Measurements from ENCODE around the gene TTC23L. TPM values are rescaled to one million over a fixed set of nuclear protein-coding genes. Genes with fewer than 3 reads are reported as not detected.

TTC23L gene
- total RNA-seq, 1 donor from 2014 or later, result not detected

DNA sequence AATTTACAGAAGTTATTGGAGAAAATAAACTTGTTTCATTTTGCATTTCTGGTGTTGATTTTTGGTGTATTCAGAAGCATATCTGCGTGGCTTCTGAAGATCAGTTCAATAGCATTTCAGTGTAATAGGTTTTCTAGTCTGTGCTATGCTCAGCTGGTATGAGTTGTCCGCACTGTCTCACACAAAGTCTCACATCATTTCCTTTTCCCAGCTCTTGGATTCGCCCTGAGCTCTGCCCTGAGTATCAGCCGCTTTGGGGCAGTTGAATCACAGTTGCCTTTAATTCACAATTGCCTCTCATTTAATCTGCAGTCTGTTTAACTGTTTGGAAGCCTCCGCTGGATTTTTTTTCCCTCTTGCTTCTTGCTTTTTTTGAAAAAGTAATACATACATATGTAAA lies 6.4 kb upstream of the TTC23L start:
- intact Hi-C loops (cut with micrococcal nuclease), result no loop called here

DNA sequence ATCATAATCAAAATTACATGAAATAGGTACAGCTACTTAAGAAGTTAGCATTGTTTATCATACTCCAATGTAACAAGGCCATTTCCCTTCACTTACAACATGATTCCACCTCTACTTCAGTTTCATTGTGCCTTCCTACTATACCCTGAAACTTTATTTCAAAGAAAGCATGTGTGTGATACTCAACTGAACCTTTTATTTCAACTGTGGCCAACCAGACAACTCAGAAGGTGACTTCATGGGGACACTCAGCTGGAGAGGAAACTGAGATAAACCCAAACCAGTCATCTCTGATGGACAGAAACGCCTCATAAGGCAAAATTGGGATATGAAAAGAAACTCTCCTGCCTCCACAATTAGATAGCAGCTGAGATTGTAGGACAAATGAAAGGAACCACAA lies 5.9 kb upstream of the TTC23L start:
- intact Hi-C loops (cut with micrococcal nuclease), result no loop called here

DNA sequence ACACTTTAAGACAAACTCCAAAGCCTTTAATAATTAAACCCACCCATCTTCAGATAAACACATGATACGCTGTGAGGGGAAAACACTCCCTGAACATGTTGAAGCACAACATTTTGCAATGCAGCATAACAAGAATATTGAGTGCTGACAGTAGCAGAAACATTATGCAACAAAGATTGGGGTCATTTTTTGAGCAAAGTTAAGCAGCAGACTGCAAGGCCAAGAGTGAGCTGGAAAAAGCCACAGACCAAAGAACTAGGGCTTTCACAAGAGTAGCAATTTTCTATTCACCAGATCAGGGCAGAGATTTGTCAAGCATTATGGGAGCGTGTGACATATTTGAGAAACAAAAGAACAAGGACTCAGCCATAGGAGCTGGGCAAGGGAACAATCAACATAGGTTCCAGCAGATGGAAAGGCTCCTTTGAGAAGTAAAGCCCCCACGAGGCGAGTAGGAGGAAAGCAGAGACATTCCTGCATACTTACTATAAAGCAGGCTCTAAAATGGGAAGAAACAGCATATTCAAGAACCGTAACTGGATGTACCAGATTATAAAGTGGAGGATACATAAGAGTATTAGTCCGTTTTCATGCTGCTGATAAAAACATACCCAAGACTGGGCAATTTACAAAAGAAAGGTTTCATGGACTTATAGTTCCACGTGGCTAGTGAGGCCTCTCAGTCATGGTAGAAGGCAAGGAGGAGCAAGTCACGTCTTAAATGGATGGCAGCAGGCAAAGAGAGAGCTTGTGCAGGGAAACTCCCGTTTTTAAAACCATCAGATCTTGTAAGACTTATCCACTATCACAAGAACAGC lies 4.8 kb upstream of the TTC23L start:
- intact Hi-C loops (cut with micrococcal nuclease), result no loop called here

DNA sequence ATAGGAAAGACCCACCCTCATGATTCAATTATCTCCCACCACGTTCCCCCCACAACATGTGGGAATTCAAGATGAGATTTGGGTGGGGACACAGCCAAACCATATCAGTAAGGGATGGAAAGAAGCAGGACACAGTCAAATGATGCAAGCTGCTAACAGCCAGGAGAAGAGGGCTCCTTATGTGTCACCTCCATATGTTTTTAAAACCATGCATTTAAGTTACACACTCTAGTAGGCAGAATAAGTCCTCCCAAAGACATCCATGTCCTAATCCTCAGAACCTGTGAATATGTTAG lies 4.2 kb upstream of the TTC23L start:
- intact Hi-C loops (cut with micrococcal nuclease), result loop anchor here (5.0 kb wide), 1 partner anchor 337 kb away; no protein-coding TSS in a partner anchor

DNA sequence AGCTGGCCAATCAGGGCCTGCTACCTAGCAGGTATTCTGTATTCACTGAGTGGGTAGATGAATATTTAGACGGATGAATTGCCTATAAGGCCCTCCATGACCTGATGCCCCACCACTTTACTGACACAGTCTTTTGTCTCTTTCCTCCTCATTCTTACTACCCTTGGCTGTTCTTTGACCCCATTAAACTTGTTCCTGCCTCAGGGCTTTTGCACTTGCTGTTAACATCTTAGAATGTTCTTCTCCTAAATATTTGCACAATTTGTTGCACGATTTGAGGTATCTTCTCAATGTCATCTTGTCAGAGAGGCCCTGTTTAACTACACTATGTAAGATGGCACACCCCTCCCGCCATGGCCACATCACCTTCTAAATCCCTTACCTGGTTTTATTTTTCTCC lies 3.3 kb upstream of the TTC23L start:
- intact Hi-C loops (cut with micrococcal nuclease), result loop anchor here (5.0 kb wide), 1 partner anchor 338 kb away; no protein-coding TSS in a partner anchor

DNA sequence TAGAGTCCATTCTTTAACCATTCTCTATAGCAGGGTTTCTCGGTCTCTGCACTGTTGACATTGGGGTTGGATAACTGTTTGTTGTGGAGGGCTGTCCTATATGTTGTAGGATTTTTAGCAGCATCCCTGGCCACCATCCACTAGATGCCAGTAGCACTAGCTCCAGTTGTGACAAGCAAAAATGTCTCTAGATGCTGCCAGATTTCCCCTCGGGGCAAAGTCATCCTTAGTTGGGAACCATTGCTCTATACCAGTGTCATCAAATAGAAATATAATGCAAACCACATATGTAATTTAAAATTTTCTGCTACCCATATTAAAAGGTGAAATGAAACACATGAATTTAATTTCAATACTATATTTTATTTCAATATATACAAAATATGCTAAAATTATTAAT lies 2.9 kb downstream of the TTC23L start:
- intact Hi-C loops (cut with micrococcal nuclease), result no loop called here

DNA sequence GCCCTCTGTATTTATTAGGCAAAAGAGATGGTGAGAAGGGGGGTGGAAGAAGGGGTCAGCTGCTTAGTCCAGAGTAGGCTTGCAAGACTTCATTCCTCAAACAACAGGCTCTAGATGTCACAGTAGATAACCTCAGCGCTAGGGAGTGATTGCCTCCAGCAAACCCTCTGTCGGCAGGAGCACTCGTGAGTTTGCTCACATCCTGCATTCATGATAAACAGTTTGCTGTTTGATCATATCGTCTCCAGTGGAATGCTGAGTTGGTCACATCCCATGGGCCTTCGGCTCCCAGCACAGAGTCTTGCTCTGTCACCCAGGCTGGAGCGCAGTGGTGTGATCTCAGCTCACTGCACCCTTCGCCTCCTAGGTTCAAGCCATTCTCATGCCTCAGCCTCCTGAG lies 3.6 kb downstream of the TTC23L start:
- intact Hi-C loops (cut with micrococcal nuclease), result no loop called here

DNA sequence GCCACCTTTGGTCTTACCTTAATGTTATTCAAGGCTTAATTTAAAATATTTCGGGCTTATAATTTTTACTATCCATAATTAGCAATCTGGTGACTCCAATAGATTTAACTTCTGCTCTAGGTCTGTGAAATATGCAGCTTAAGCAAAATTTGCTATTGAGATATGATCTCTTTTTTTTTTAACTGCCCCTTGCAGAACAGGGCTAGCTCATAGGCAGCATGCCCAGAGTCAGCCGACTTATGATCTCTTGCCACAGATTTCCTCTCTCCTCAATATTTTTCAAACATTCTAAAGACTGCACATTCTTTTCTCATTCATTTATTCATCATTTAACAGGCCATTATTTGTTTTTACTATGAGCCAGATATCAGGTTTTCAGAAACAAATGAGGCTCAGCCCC lies 4.5 kb downstream of the TTC23L start:
- intact Hi-C loops (cut with micrococcal nuclease), result no loop called here

DNA sequence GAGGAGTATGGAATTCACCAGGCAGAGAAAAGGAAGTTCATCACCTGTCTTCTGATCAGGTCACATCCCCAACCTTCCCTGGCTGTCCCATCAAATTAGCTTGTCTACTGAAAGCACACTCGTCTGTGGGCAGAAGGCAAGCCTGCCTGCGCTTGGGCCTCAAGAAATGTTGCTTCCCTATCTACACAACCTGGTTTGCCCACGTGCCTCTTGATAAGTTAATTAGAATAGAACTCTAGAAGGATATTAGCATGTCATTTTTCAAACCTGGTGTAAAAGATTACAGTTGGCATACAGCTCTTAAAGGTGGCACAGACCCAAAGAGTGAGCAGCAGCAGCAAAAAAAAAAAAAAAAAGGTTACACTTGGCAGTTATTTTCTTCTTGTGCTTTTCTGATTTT lies 5.1 kb downstream of the TTC23L start:
- intact Hi-C loops (cut with micrococcal nuclease), result no loop called here

DNA sequence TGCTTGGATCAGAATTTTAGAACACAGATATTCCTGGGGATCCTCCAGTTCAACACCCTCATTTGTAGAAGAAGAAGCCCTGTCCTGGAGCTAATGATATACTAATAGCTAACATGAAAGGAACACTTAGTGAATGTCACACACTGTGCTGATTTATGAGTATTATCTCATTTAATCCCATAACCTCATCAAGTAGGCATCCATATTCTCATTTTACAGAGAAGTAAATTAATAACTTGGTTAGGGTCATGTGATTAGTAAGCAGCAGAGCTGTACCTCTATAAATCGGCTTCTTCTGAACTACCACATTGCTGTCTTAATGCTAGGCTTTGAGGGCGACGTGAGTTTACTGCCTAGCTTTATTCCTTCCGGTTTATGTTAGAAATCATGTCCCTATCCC lies 6.0 kb downstream of the TTC23L start:
- intact Hi-C loops (cut with micrococcal nuclease), result no loop called here

DNA sequence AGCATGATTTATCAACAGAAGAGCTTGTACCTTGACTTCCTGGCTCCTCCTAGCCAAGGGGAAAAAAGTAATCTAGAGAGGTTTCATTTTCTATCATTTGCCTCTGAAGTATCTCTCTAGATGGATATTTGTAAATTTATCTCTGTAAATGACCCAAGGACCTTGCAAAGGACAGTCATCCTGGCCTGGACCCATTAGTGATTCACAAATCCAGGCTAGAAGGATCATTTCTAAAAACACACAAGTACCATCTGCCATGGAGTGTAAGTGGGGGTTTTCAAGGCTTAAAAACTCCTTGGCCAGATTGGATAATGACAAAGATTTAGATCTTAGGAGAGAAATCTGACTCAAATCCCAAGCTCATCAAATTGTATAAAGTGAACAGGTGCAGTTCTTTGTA lies 8.1 kb downstream of the TTC23L start:
- intact Hi-C loops (cut with micrococcal nuclease), result no loop called here

DNA sequence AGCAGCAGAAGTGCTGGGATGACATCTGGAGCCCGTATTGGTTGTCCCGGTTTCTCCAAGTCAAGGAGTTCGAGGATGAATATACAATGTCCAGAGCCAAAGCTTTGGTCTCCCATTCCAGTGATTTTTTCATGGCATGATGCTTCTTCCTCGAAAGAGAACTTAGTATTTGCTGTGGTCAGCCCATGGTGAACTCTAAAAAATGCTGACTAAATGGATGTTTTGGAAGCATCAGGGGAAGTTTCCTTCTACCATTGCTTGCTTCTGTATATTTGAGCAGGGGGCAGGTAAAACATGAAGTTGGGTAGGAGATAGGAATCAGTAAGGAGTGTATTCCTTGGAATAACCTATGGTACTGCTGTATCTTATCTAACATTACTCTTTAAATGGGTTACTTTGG lies 8.6 kb downstream of the TTC23L start:
- intact Hi-C loops (cut with micrococcal nuclease), result no loop called here

DNA sequence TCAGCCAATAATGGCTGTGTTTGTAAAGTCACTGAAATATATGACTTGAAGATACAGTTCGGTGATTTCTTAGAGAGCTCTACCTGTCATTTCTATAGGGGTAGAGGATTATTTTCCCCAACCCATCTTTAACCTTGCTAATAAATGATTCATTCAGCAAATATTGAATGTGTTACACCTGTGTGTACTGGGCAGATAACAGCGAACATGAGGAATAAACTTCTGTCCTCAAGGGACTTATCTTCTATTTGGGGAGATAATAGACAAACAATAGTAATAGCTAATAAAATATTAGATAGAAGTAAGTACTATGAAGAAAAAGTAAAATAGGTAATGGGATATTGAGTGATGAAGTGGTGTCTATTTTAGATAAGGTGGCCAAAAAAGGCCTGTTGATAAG lies 9.3 kb downstream of the TTC23L start:
- intact Hi-C loops (cut with micrococcal nuclease), result no loop called here

DNA sequence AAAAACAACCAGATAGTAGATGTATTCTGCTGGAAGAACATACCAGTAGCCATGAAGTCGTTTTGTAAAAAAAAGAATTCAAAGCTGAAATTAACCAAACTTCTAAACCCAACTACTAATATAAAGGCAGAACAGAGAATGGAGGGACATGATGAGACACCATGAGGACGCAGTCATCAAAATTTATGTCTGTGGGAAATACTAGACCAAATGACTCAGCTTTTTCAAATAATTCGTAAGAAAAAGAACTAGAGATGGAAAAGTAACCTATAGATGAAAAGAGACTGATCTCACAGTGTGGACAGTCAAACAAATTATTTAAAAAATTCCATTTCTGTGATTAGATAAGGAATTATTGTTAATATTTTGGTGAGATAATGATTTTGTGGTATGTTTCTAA lies 10.3 kb downstream of the TTC23L start:
- intact Hi-C loops (cut with micrococcal nuclease), result no loop called here

DNA sequence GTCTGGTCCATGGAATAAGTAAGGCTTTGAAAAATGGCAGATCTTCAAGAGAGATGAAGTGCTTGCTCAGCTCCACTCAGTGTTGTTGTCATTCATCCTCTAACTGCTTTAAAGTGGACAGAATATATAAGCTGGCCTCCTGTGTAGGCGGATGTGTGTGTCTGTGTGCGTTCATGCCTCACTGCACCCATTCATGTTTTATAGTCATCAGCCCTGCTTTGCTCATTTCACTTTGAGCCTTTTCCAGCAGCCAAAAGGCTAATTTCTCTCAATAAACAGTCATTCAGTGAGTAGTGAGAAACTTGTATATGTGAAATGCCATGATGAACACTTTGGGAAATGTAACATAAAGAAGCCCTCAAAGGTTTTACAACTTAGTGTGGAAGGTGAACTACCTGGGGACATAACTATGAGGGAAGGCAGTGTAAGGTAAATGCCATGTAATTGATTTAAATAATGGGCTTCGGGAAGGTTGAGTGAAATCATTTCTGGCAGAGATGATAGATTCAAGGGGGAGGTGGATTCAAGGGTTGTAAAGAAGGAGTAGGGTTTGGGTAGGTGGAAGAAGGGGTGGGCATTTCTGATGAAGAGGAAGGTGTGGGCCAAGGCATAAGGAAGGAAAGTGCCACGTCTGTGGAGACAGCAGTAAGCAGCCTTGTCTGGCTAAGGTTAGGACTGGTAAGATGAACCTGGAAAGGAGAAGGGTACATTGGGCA lies 15.7 kb downstream of the TTC23L start:
- intact Hi-C loops (cut with micrococcal nuclease), result no loop called here

DNA sequence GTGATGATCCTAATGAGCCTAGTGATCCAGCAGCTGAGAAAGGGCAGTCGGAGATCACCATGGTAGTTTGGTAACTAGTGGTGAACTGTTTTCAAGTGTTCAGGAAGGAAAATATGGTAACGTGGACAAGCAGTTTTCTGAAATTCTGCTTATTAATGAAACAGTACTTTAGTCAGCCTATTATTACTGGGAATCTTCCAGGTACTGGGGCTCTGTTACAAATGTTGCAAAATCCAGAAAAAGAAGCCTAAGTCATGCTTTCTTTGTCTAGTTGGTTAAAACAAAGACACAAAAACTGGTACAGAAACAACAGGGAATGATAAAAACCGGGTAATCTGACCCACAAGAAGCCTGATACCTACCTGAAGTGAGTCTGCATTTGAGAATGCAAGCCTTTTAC lies 18.2 kb downstream of the TTC23L start:
- intact Hi-C loops (cut with micrococcal nuclease), result no loop called here

DNA sequence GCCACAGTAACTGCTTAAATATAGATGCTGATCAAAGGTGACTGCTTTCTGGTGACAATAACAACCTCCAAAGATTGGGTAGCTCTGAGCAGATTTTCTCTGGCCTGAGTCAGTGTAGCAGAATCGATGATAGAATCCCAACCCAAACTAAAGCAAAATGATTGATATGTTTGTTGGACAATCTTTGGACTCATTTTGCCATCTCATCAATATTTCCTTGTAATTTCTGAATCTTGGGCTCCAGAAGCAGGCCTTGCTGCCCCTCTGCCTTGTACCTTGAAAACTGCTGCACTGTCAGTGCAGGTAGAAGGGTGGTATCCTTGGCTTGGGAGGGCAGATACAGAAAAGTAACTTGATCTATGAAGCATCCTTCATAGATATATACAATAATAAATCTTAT lies 18.9 kb downstream of the TTC23L start:
- intact Hi-C loops (cut with micrococcal nuclease), result no loop called here

DNA sequence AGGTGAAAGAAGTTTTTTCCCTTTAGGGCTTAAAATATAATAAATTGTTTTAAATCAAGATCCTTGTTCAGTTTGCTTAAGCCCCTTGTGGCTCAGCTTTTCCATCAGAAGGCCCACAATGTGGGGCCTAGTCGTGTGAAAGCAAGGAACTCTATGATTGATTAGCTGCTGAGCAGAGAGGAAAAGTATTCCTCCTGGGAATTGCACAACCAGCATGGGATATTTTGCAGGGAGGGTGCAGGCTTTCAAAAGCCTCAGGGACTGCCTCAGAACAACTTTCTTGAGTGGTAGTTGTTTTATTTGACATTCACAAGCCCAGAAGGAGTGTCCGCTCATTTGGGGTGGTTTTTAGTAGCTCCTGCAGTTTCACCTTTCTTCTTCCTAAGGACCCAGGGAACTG lies 19.8 kb downstream of the TTC23L start:
- intact Hi-C loops (cut with micrococcal nuclease), result no loop called here

DNA sequence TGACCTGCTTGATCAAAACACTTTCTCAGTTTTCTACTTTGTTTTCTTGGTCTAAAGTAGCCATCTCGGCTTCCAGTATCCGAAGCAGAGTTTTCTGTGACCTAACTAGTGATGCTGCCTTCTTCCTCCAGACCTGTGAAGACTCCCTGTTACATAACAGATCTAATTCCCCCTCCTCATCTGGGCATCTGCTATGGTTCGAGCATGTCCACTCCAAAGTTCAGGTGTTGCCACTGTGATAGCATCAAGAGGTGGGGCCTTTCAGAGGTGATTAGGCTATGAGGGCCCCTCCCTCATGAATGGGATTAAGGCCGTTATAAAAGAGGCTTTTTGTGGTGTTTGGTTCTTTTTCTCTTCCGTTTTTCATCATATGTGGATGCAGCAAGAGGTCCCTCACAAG lies 20.3 kb downstream of the TTC23L start:
- intact Hi-C loops (cut with micrococcal nuclease), result no loop called here

DNA sequence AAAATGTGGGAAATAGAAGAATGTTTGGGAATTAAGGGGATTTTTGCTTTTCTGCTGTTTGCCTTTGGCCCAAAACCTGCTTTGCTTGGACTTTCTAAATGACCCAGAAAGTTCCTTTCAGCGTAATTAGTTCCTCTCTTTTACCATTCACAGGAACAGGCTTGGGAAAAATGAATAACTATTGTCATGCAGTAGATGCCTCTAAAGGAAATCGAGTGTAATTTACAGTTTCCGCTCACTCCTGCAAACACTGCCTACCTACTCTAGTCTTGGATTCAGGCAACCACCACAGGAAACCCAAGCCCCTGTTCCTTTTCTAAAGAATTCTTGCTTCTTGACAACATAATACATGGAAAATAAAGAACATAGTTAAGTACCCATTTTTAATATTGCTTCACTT lies 25.0 kb downstream of the TTC23L start:
- intact Hi-C loops (cut with micrococcal nuclease), result no loop called here

DNA sequence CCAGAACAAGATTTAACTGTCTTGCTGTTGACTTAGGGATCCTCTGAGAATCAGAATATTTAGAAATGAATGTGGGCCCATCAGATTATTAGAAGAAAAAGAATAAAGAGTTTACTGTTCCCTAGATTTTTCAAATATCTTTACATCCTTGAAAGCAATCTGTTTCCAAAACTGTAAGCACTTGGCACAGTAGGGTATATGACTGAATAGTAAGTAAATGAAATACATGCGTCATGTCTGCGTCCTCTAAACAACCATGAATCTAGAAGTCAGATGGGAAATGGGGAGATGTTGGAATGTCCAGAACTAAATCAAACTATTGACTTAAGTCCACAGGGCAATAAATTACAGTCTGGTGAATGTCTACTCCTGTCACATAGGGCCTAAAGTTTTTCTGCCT lies 26.1 kb downstream of the TTC23L start:
- intact Hi-C loops (cut with micrococcal nuclease), result no loop called here

DNA sequence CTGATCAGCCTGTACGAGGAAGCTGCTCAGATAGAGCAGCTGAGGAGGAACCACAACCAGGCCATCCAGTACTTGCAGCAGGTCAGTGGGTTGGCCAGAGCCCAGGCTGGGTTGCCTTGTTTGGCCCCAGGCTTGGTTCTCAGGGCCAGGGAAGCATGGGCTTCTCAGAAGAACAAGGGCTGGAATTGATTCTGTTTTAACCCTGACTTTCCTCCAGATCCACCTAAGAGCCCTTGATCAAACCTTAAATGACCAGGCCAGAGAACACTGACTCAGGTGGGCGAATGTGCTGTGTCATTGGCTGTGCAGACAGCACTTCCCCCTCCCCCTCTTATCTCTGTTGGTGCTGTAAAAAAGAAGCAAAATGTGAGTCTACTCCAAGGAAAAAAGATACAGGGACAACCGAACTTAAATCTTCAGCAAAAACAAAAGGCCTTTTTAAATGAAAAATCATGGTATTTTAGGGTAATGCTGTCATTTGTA lies 28.1 kb downstream of the TTC23L start:
- intact Hi-C loops (cut with micrococcal nuclease), result no loop called here

DNA sequence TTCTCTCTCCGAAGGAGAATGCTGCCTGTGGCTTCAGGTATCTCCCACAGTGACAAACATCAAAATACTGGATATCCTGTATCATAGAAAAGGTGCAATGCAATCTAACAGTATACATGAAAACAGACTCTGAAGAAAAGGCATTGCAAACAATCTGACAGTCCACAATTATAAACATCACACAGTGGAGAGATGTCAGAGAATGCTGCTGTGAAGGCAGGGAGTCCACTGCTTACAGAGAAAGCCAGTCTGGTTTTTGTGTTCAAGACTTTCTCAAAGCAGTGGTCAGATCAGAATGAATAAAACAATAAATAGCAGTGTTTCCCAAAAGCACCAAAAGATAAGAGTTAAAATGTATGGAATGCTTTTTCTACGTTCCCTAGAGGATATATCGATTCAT lies 28.7 kb downstream of the TTC23L start:
- intact Hi-C loops (cut with micrococcal nuclease), result no loop called here

Data from T-helper 2 cell treated with Interferon-gamma antibody and Interleukin-4, amounts not matched to agents 100 ng/mL and 5 ng/mL, for 36 hours (primary cell).